GM19467 (cell line): ENCODE data around the gene BMERB1.
"Not testable (repeated sequence)": the region's sequence is repeated elsewhere in the genome, so short reads cannot be mapped to it uniquely, and the experiment has no call there.

ENCODE experiments used
- ATAC-seq: cut with Tn5 transposase; IDR thresholded peaks from one replicate; pipeline ENCODE4 v1.9.1; 2021; ENCODE audit warnings: mild to moderate bottlenecking, moderate library complexity; ENCODE audit not compliant: unreplicated experiment

Gene BMERB1

DNA sequence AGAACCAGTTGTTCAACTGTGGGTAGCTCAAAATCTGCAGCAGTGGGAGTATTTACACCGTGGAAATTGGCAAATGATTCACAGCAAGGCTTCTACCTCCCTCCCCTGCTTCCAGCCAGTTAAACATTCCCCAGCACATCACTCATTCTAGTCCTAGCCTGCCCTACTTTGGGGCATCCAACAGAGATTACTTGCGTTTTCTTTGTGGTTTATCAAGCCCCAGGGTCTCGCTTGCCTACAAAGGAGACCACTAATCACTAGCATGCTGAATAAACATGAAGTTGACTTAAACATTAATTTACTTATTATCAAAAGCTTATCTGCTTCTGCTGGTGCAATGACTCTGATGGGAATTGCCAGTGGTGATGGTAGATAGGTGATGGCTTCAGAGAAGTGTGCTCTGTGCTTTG is 114.1 kb downstream of the BMERB1 start:
- no peak for ATAC-seq

- no peak for ATAC-seq
These were observed 118.1 kb downstream of the BMERB1 start for GRCh38 chr16:15552507-15552906.

DNA sequence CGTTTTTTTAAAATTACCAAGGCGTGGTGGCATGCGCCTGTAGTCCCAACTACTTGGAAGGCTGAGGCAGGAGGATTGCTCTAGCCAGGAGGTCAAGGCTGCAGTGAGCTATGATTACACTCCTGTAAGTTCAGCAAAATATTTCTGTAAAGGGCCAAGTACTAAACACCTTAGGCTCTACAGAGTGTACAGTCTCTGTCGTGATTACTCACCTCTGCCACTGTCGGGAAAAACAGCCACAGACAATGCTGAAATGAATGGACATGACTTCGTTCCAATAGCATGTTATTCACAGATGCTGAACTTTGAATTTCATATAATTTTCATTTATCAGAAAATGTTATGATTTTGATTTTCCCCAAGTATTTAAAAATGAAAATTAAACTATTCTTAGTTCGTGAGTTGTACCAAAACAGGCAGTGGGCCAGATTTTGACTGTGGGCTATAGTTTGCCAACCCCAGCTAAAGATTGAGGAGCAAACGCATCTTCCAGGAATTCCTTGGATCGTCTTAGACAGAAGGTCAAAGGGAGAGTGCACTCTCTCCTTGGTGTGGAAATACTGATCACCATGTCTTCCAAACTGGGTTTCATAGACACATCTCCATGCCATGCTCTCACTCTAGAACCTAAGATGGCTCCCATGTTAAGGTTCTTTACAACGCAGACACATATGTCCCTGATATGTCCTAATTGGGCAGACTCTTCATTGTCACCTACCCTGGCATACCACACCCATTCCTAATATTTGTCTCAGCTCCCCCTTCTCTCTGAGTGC is 119.1 kb downstream of the BMERB1 start:
- no peak for ATAC-seq

DNA sequence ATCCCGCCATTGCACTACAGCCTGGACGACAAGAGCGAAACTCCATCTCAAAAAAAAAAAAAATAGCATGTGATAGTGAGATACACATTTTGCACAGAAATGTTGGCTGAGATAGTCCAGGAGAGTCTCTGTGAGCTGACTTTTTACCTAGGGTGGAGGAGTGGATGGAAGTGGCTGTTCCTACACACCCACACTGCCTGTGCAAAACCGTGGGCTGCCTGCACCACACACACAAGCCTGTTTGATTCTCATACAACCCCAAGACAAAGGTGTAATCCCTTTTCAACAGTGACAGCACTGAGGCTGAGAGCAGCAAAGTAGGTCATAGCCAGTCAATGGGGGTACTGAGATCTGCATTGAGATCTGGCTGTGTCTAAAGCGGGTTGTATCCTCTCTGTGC is 121.7 kb downstream of the BMERB1 start:
- no peak for ATAC-seq

GRCh38 chr16:15557258-15557657 is 122.9 kb downstream of the BMERB1 start:
- no peak for ATAC-seq

- ATAC-seq = no peak
These were observed 124.8 kb downstream of the BMERB1 start for GRCh38 chr16:15559176-15559575.

GRCh38 chr16:15564604-15565339 is 130.4 kb downstream of the BMERB1 start:
- no peak for ATAC-seq

- no peak for ATAC-seq
These were observed 131.7 kb downstream of the BMERB1 start for GRCh38 chr16:15566095-15566494.

DNA sequence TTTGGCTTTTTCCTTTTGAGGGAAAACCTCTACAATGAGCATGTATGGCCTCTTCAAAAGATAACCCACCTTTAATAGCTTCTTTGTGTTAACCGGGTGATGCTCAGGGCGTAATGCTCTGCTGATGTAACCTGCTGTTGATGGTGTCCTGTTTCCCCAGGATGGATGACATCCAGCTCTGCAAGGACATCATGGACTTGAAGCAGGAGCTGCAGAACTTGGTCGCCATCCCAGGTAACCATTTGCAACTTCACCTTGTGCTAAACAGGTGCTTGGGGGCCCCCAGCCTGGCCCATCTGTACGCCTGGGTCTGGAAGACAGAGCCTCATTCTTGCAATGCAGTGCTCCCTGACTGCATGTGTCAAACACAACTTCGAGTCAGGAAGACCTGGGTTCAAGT is 133.4 kb downstream of the BMERB1 start:
- ATAC-seq = no peak

- ATAC-seq = not testable (repeated sequence)
These were observed 136.3 kb downstream of the BMERB1 start for GRCh38 chr16:15570666-15571065.

GRCh38 chr16:15571557-15571956 is 137.2 kb downstream of the BMERB1 start:
- no peak for ATAC-seq

DNA sequence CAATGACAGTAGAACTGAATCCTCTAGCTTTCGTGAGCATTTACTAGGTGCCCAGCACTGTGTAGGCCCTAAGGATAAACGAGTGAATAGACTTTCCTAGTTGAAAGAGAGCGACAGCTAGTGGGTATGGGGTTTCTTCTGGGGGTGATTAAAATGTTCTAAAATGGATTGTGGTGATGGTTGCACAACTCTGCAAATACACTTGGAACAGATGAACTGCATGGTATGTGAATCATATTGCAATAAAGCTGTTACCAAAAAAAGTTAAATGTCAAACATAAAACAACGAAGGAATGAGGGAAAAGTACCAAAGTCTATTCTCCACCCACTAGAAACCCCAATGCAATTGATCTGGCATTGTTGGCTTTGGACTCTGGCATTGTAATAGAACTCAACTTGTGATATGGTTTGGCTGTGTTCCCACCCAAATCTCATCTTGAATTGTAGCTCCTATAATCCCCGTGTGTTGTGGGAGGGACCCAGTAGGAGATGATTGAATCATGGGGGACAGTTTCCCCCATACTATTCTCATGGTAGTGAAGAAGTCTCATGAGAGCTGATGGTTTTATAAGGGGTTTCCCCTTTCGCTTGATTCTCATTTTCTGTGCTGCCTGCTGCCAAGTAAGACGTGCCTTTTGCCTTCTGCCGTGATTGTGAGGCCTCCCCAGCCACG is 138.1 kb downstream of the BMERB1 start:
- ATAC-seq = no peak

DNA sequence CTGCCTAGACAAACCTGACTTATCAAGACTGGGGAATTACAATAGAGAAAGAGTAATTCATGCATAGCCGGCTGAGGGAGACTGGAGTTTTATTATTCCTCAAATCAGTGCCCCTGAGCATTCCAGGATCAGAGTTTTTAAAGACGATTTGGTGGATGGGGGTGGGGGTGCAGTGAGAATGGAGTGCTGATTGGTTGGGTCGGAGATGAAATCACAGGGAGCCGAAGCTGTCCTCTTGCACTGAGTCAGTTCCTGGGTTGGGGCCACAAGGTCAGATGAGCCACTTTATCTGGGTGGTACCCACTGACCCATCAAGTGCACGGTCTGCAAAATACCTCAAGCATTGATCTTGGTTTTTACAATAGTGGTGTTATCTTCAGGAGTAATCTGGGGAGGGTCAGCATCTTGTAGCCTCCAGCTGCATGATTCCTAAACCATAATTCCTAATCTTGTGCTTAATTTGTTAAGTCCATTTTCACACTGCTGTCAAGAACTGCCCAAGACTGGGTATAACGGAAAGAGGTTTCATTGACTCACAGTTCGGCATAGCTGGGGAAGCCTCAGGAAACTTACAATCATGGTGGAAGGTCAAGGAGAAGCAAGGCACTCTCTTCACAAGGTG is 139.0 kb downstream of the BMERB1 start:
- ATAC-seq = no peak

DNA sequence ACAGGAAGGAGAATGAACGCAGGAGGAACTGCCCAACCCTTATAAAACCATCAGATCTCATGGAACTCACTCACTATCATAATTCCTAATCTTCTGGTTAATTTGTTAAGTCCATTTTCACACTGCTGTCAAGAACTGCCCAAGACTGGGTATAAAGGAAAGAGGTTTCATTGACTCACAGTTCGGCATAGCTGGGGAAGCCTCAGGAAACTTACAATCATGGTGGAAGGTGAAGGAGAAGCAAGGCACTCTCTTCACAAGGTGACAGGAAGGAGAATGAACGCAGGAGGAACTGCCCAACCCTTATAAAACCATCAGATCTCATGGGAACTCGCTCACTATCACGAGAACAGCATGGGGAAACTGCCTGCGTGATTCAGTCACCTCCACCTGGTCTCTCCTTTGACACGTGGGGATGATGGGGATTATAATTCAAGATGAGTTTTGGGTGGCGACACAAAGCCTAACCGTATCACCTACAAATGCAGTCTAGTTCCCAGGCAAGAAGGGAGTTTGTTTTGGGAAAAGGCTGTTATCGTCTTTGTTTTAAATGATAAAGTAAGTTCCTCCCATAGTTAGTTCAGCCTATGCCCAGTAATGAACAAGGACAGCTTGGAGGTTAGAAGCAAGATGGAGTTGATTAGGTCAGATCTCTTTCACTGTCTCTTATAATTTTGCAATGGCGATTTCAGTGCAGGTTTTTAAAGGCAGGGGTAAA is 139.7 kb downstream of the BMERB1 start:
- not testable (repeated sequence) for ATAC-seq

GRCh38 chr16:15574614-15574948 is 140.2 kb downstream of the BMERB1 start:
- no peak for ATAC-seq

DNA sequence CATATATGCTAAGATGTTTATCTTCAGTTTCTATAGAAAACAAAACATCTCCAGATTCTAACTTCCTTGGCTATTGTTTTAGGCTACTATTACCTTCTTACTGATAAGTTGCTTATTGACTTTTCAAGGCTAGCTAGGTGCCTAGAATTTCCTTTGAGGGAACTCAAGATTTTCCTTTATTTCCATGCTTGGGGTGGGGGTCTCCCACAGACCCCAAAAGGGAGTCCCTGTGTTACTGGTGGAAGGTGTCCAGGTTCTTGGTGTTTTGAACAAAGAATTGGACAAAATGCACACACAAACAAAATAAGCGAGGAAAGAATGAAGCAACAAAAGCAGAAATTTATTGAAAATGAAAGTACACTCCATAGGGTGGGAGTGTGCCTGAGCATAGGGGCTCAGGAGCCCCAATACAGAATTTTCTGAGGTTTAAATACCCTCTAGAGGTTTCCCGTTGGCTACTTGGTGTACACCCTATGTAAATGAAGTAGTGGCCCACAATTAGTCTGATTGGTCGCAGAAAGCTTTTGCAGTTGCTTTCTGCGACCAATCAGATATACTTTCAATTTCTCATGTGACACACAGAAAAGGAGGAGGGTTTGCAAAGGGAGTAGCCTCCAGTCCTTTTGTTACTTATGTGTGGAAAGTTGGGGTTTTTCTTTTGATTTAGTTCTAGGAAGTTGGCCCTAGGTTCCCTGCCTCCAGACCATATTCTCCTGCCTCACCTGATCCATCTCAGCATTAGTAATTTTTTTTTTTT is 141.1 kb downstream of the BMERB1 start:
- no peak for ATAC-seq

DNA sequence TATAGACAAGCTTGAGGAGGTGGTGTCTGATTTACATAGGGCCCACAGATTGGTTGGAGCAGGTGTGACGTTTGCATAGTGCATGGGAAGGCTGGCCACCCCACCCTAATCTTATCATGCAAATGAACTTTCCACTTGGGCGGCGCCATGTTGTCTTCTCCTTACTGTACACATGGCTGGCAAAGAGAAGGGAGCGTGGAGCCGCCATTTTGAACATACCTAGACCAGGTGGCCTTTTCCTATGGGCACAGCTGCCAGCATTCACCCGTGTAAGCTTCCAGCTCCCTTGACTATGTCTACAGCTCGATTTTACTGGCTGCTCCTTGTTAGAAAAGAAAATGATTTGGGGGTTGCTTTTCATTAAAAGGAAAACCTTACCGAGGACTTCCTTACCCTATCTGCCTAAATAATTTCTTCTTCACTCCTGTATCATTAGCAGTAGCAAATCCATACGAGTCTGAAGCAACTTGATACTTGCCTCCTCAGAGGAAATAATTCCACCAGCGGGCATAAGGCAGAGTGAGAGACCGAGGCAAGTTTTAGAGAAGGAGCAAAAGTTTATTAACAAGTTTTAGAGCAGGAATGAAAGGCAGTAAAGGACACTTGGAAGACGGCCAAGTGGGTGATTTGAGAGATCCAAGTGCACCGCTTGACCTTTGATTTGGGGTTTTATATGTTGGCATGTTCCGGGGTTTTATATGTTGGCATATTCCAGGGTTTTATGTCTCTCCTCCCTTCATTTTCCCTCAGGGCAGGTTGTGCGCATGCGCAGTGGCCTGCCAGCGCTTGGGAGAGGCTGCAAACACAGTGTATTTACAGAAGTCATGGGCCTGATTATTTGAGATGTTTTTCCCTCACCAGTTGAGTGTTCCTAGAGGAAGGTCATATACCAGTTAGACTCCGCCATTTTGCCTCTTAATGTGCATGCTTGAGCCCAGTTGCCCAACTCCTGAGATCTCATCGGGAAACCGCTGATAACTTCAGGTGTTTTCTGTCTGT is 142.9 kb downstream of the BMERB1 start:
- no peak for ATAC-seq

DNA sequence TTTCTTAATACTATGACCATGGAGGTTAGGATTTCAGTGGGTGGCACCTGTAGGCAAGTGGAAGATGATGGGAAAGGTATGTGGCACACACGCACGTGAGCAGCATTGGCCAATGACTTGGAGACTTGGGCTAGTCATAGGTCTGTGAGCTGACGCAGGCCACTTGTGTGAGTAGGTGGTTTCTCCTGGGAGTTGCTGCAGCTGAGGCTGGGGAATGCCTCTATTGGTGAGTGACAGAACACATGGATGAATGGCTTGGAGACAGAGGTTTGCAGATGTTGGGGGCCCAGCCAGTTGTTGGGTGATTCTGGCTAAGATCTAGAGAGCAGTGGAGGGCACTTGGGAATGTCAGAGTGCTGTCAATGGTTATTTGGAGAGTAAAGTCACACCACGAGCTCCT is 144.4 kb downstream of the BMERB1 start:
- no peak for ATAC-seq
